Spleen (tissue), 11 donors: ENCODE measurements around the gene RYR1. TPM values are rescaled to one million over a fixed set of nuclear protein-coding genes. Genes with fewer than 3 reads are reported as not detected.
A peak's percentile ranks its signal among the peaks of the same experiment; 100 is the strongest.
"Not testable (repeated sequence)": the region's sequence is repeated elsewhere in the genome, so short reads cannot be mapped to it uniquely, and the experiment has no call there.

Experiments used
- DNase-seq: peaks from one replicate; pipeline ENCODE4 v3.0.0-alpha.2; 2020
- H3K27ac ChIP-seq, 8 donors: fragments of 200-600 bp; sonication (generic) in 7 of 8; 1 replicate in 4 of 8; 2 replicates in 4 of 8; pipeline versions ENCODE4 v1.5.0 to v1.8.0; 2016 to 2021; ENCODE audit warnings: inconsistent platforms in 4 of 8, mild to moderate bottlenecking in 4 of 8, moderate library complexity in 1 of 8
- H3K27me3 ChIP-seq, 7 donors: fragments of 200-600 bp; sonication (generic) in 6 of 7; replicated peaks in 1 of 7; 1 replicate in 4 of 7; 2 replicates in 3 of 7; pipeline versions ENCODE4 v1.5.0 to v1.8.0; 2016 to 2021; ENCODE audit warnings: inconsistent platforms in 3 of 7, mild to moderate bottlenecking in 1 of 7
- H3K36me3 ChIP-seq, 6 donors: fragments of 200-600 bp; sonication (generic) in 5 of 6; 1 replicate in 4 of 6; 2 replicates in 2 of 6; pipeline versions ENCODE4 v1.5.0 to v1.8.0; 2016 to 2021; ENCODE audit warnings: inconsistent platforms in 2 of 6
- H3K4me1 ChIP-seq, 6 donors: fragments of 200-600 bp; sonication (generic) in 5 of 6; 1 replicate in 3 of 6; 2 replicates in 3 of 6; pipeline versions ENCODE4 v1.5.0 to v1.8.0; 2016 to 2021; ENCODE audit warnings: inconsistent platforms in 3 of 6
- H3K4me3 ChIP-seq, 8 donors: fragments of 200-600 bp; sonication (generic) in 7 of 8; 1 replicate in 4 of 8; 2 replicates in 4 of 8; pipeline versions ENCODE4 v1.5.0 to v1.8.0; 2016 to 2021; ENCODE audit warnings: inconsistent platforms in 4 of 8, mild to moderate bottlenecking in 4 of 8, moderate library complexity in 2 of 8
- H3K9me3 ChIP-seq, 8 donors: fragments of 200-600 bp; sonication (generic) in 7 of 8; 1 replicate in 4 of 8; 2 replicates in 4 of 8; pipeline versions ENCODE4 v1.5.0 to v1.8.0; 2016 to 2021; ENCODE audit warnings: inconsistent platforms in 4 of 8
- POLR2A ChIP-seq, 3 donors: fragments of 450-650 bp; IDR thresholded peaks; one replicate each; pipeline ENCODE4 v1.5.1; 2017; ENCODE audit warnings: antibody characterized with exemption in 3 of 3, mild to moderate bottlenecking in 1 of 3
- POLR2AphosphoS5 ChIP-seq, 3 donors: sonication (generic); formaldehyde crosslinking; IDR thresholded peaks; one replicate each; pipeline ENCODE4 v1.5.1; 2017; ENCODE audit warnings: antibody characterized with exemption in 3 of 3
- WGBS, 5 donors: extraction: QIAGEN DNeasy Blood & Tissue Kit in 3 of 5; methylation state at CpG; one replicate each; pipeline versions ENCODE4 v1.1.5 to v1.1.7; 2013 to 2018; 5-methylcytosine and 5-hydroxymethylcytosine counted together
- intact Hi-C: fragments of 100-400 bp; cut with DNase I; formaldehyde crosslinking; loops from one replicate; pipeline ENCODE4 v1.15.0; 2023; ENCODE audit warnings: low total_unique reads
- polyA plus RNA-seq, 3 donors: library from polyadenylated mRNA; stranded (reverse); fragments of 200-250 nt; gene quantifications; one replicate each; pipeline ENCODE4 v1.2.1, GENCODE V29; 2013
- total RNA-seq, 7 donors: library from RNA; depleted of rRNA in 3 of 7; stranded (reverse); fragments of >200 nt in 3 of 7; fragmentation: NEBNext Ultra II Directional in 4 of 7; extraction: Animal tissue kit (Norgen Biotek cat#: 25700) in 4 of 7; gene quantifications; one replicate each; pipeline versions ENCODE4 v1.1.0 to v1.2.1, GENCODE V29; 2016 to 2021
- TF ChIP-seq, protein P1 (sequence below), 11 experiments: fragments of 200-600 bp in 7 of 11; fragments of 450-650 bp in 4 of 11; sonication (generic) in 4 of 11; IDR thresholded peaks in 8 of 11; conservative IDR thresholded peaks in 3 of 11; 1 replicate in 7 of 11; 2 replicates in 4 of 11; pipeline versions ENCODE4 v1.4.0 to v1.8.0; 2016 to 2021; ENCODE audit warnings: antibody characterized with exemption in 11 of 11, inconsistent platforms in 4 of 11, mild to moderate bottlenecking in 1 of 11
- donor health status: healthy with polysubstance abuse.
- donor health status: DM: no; HTN: no; CAD: no; lungs with moderate emphysema.
- donor health status: DM: no; HTN: no; CAD: no.
- donor health status: Bipolar disorder and iron deficiency.
- donor health status: healthy.
- donor health status: DM: no; HTN: no; CAD: no.
- donor health status: DM: yes; HTN: yes; CAD: no.

RYR1 gene
- total and polyA plus RNA-seq, 10 donors, result 0.32 to 3.2 (median 1.3) TPM

DNA sequence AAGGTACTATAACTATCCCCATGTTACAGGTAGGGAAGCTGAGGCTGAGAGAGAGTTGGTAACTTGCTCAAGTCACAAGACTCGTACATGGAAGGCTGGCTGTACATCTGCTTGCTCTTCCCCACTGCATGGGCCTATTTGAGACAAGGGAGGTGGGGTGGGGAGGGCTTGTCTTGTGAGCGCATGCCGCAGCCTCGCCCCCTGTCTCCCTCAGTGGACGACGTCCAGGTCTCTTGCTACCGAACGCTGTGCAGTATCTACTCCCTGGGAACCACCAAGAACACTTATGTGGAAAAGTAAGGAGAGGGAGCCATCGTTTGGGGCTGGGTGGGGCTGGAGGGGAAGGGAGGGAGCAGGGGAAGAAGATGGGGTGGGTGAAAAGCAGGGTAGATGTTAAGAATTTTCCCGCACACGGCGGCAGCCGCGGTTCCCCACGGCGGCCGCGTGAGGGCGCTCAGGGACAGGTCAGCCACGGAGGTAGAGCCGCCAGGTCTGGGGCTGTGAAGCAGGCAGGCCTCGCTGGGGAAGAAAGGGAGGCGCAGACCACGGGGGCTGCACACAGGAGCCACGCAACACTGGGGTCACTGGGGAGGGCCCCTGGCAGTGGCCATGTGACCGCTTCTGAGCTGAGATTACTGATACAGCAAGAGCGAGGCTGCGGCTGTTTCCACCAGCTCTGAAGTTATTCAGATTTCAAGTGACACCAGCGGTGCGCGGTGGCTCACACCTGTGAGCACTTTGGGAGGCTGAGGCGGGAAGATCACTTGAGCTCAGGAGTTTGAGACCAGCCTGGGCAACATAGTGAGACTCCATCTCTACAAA lies 81.5 kb downstream of the RYR1 start:
- Histone ChIP-seq H3K27ac (peak overlapping the region in 1 of 8 donors; percentile 3), H3K4me3 (peak overlapping the region in 1 of 8 donors; percentile 35), H3K4me1 (peaks cover 0 to 13% (median 9%) of the 10 kb centered on the region in 6 donors), H3K9me3 (no peaks in the 10 kb centered on the region), H3K27me3 (peaks cover 0 to 34% (median 0%) of the 10 kb centered on the region in 7 donors), H3K36me3 (no peaks in the 10 kb centered on the region)
- intact Hi-C loops, result loop anchor here (10.0 kb wide), 1 partner anchor 120 kb away; no protein-coding TSS in a partner anchor
- 28 to 36% (median 30%) methylated on average over 32 of the region's 32 CpGs for WGBS, 5 donors
- TF ChIP-seq POLR2AphosphoS5 (IDR thresholded peaks at IDR 0.05) (peak in 1 of 3 donors; percentile 69), POLR2A (IDR thresholded peaks at IDR 0.05) (no peak)
- TF ChIP-seq, protein P1, sequence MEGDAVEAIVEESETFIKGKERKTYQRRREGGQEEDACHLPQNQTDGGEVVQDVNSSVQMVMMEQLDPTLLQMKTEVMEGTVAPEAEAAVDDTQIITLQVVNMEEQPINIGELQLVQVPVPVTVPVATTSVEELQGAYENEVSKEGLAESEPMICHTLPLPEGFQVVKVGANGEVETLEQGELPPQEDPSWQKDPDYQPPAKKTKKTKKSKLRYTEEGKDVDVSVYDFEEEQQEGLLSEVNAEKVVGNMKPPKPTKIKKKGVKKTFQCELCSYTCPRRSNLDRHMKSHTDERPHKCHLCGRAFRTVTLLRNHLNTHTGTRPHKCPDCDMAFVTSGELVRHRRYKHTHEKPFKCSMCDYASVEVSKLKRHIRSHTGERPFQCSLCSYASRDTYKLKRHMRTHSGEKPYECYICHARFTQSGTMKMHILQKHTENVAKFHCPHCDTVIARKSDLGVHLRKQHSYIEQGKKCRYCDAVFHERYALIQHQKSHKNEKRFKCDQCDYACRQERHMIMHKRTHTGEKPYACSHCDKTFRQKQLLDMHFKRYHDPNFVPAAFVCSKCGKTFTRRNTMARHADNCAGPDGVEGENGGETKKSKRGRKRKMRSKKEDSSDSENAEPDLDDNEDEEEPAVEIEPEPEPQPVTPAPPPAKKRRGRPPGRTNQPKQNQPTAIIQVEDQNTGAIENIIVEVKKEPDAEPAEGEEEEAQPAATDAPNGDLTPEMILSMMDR (IDR thresholded peaks at IDR 0.05 in 8 of 11, conservative IDR thresholded peaks at IDR 0.05 in 3 of 11), result peak; percentile 62 to 92 (median 83)
- DNase-seq, result peak; percentile 93

DNA sequence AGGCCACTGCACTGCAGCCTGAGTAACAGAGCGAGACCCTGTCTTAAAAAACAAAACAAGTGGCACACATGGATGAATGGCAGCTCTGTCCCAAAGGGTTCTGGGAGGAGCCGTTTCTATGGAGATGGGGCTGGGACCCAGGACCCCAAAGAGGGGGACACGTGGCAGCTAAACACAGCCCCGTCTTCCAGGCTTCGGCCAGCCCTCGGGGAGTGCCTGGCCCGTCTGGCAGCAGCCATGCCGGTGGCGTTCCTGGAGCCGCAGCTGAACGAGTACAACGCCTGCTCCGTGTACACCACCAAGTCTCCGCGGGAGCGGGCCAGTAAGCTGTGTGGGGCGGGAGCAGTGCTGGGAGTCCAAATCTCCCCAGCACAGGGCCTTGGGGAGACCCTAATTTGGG lies 82.4 kb downstream of the RYR1 start:
- Histone ChIP-seq H3K36me3 (no peaks in the 10 kb centered on the region), H3K4me1 (peaks cover 0 to 13% (median 9%) of the 10 kb centered on the region in 6 donors), H3K27me3 (peaks cover 0 to 30% (median 0%) of the 10 kb centered on the region in 7 donors), H3K4me3 (no peak overlapping the region), H3K27ac (no peak overlapping the region), H3K9me3 (no peaks in the 10 kb centered on the region)
- WGBS, 5 donors, result 86 to 96% (median 89%) methylated on average over 13 to 17 of the region's 17 CpGs
- DNase-seq, result no peak
- TF ChIP-seq POLR2A (IDR thresholded peaks at IDR 0.05), result no peak
- no peak for TF ChIP-seq POLR2AphosphoS5 (IDR thresholded peaks at IDR 0.05)
- TF ChIP-seq, protein P1 (IDR thresholded peaks at IDR 0.05 in 8 of 11, conservative IDR thresholded peaks at IDR 0.05 in 3 of 11), result no peak
- intact Hi-C loops, result loop anchor here (10.0 kb wide), 1 partner anchor 119 kb away; no protein-coding TSS in a partner anchor

DNA sequence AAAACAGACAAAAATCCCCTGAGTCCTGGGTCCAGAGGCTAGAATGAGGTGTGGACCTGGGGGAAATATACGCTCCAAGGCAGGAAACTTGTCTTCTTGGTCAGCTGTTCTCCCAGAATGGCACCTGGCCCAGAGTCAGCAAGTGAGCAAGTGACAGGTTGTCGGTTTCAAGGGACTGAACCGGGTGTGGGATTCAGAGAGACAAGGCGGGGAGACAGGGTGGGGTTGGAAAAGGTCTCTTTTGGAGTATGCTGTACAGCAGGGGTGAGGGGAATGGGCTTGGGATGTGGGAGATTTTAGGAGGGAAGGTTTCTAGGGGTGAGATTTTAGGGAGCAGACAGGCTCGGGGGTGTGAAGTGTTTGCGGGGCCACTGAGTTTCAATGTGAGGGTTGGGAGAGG lies 83.3 kb downstream of the RYR1 start:
- H3K27me3 ChIP-seq, result peaks cover 0 to 21% (median 0%) of the 10 kb centered on the region in 7 donors
- H3K4me1 ChIP-seq, result peaks cover 0 to 13% (median 9%) of the 10 kb centered on the region in 6 donors
- 79 to 92% (median 85%) methylated on average over 6 of the region's 6 CpGs for WGBS, 5 donors
- no peak overlapping the region for H3K27ac ChIP-seq
- H3K4me3 ChIP-seq, result no peak overlapping the region
- intact Hi-C loops, result loop anchor here (10.0 kb wide), 1 partner anchor 118 kb away; no protein-coding TSS in a partner anchor
- TF ChIP-seq, protein P1 (IDR thresholded peaks at IDR 0.05 in 8 of 11, conservative IDR thresholded peaks at IDR 0.05 in 3 of 11), result no peak
- TF ChIP-seq POLR2AphosphoS5 (IDR thresholded peaks at IDR 0.05) (no peak), POLR2A (IDR thresholded peaks at IDR 0.05) (no peak)
- DNase-seq, result no peak
- no peaks in the 10 kb centered on the region for H3K36me3 ChIP-seq
- no peaks in the 10 kb centered on the region for H3K9me3 ChIP-seq

DNA sequence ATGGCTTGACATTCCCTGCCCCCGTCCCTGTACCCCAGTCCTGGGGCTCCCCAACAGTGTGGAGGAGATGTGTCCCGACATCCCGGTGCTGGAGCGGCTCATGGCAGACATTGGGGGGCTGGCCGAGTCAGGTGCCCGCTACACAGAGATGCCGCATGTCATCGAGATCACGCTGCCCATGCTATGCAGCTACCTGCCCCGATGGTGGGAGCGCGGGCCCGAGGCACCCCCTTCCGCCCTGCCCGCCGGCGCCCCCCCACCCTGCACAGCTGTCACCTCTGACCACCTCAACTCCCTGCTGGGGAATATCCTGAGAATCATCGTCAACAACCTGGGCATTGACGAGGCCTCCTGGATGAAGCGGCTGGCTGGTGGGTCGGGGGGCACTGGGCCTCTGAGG lies 83.8 kb downstream of the RYR1 start:
- Histone ChIP-seq H3K4me3 (no peak overlapping the region), H3K9me3 (no peaks in the 10 kb centered on the region), H3K27me3 (peaks cover 0 to 16% (median 0%) of the 10 kb centered on the region in 7 donors), H3K4me1 (peaks cover 0 to 13% (median 9%) of the 10 kb centered on the region in 6 donors), H3K27ac (no peak overlapping the region), H3K36me3 (no peaks in the 10 kb centered on the region)
- TF ChIP-seq POLR2A (IDR thresholded peaks at IDR 0.05) (no peak), POLR2AphosphoS5 (IDR thresholded peaks at IDR 0.05) (no peak)
- TF ChIP-seq, protein P1 (IDR thresholded peaks at IDR 0.05 in 8 of 11, conservative IDR thresholded peaks at IDR 0.05 in 3 of 11), result no peak
- 90 to 94% (median 93%) methylated on average over 15 to 21 of the region's 21 CpGs for WGBS, 5 donors
- intact Hi-C loops, result loop anchor here (10.0 kb wide), 1 partner anchor 117 kb away; no protein-coding TSS in a partner anchor
- no peak for DNase-seq

DNA sequence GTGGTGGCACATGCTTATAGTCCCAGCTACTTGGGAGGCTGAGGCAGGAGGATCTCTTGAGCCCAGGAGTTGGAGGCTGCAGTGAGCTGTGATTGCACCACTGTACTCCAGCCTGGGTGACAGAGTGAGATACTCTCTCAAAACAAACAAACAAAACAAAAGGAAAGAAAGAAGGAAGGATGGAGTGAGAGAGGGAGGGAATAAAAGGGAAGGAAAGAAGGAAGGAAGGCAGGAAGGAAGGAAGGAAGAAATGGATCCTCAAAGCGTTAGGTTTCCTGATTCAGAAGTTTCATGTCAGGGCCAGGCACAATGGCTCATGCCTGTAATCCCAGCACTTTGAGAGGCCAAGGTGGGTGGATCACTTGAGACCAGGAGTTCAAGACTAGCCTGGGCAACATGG lies 84.5 kb downstream of the RYR1 start:
- intact Hi-C loops, result loop anchor here (10.0 kb wide), 1 partner anchor 117 kb away; no protein-coding TSS in a partner anchor
- Histone ChIP-seq H3K27me3 (peaks cover 0 to 15% (median 0%) of the 10 kb centered on the region in 7 donors), H3K4me1 (peaks cover 0 to 13% (median 9%) of the 10 kb centered on the region in 6 donors)
- H3K4me3 ChIP-seq, H3K27ac ChIP-seq, DNase-seq, H3K9me3 ChIP-seq, H3K36me3 ChIP-seq: not testable (repeated sequence)
- 14 to 45% (median 41%) methylated on average over 1 of the region's 1 CpG for WGBS, 5 donors
